Psoas muscle (tissue), 8 donors: ENCODE results near the gene TPST1. TPM values are rescaled to one million over a fixed set of nuclear protein-coding genes. Genes with fewer than 3 reads are reported as not detected.
"Not testable (repeated sequence)": the region's sequence is repeated elsewhere in the genome, so short reads cannot be mapped to it uniquely, and the experiment has no call there.

ENCODE experiments used
- ATAC-seq, 4 donors: fragments of 200-7000 bp; cut with Tn5 transposase; one replicate each; pipeline ENCODE4 v1.9.1; 2020; ENCODE audit warnings: moderate library complexity in 3 of 4, mild to moderate bottlenecking in 2 of 4
- DNase-seq, 2 donors: peaks; one replicate each; pipeline ENCODE4 v3.0.0-alpha.2; 2020
- H3K27ac ChIP-seq: fragments of 200-600 bp; one replicate; pipeline ENCODE4 v1.8.0; 2022
- H3K27me3 ChIP-seq, 3 donors: fragments of 200-600 bp in 1 of 3; one replicate each; pipeline versions ENCODE4 v1.6.1 to v1.8.0; 2013 to 2022; ENCODE audit warnings: low read length in 2 of 3, mild to moderate bottlenecking in 2 of 3, moderate library complexity in 1 of 3; ENCODE audit not compliant: insufficient read depth in 3 of 3
- H3K36me3 ChIP-seq, 2 donors: fragments of 200-600 bp in 1 of 2; one replicate each; pipeline versions ENCODE4 v1.6.1 to v1.8.0; 2013 to 2022; ENCODE audit warnings: low read depth in 1 of 2, mild to moderate bottlenecking in 1 of 2, moderate library complexity in 1 of 2; ENCODE audit not compliant: insufficient read depth in 1 of 2
- H3K4me1 ChIP-seq: fragments of 200-600 bp; one replicate; pipeline ENCODE4 v1.8.0; 2022
- H3K4me3 ChIP-seq: fragments of 200-600 bp; one replicate; pipeline ENCODE4 v1.8.0; 2022; ENCODE audit warnings: mild to moderate bottlenecking
- H3K9me3 ChIP-seq: fragments of 200-600 bp; one replicate; pipeline ENCODE4 v1.8.0; 2022
- CTCF ChIP-seq: fragments of 200-600 bp; IDR thresholded peaks from one replicate; pipeline ENCODE4 v1.8.0; 2022; ENCODE audit warnings: antibody characterized with exemption
- WGBS, 3 donors: extraction: QIAGEN DNeasy Blood & Tissue Kit; methylation state at CpG; one replicate each; pipeline versions ENCODE4 v1.1.6 to v1.1.7; 2013; 5-methylcytosine and 5-hydroxymethylcytosine counted together
- intact Hi-C, 2 donors: fragments of 100-400 bp; cut with DNase I; formaldehyde crosslinking; loops; one replicate each; pipeline versions ENCODE4 v1.11.0 to v1.14.2; 2022
- long read RNA-seq, 2 donors: library from polyadenylated mRNA; unstranded; transcript quantifications; one replicate each; pipeline ENCODE4 v2.0.0, GENCODE V29; 2021
- polyA plus RNA-seq, 3 donors: library from polyadenylated mRNA; stranded (reverse); fragments of 200-250 nt; gene quantifications; one replicate each; pipeline ENCODE4 v1.2.3, GENCODE V29; 2013
- total RNA-seq, 4 donors: library from RNA; stranded (reverse); fragmentation: NEBNext Ultra II Directional in 2 of 4; extraction: Animal tissue kit (Norgen Biotek cat#: 25700) in 2 of 4; gene quantifications; one replicate each; pipeline versions ENCODE4 v1.2.1 to v1.2.4, GENCODE V29; 2021 to 2023
- donor health status: healthy with polysubstance abuse.
- donor health status: DM: no; HTN: no; CAD: no; lungs with moderate emphysema.
- donor health status: Bipolar disorder and iron deficiency.
- donor health status: healthy.
- donor health status: DM: yes; HTN: yes; CAD: no.
- donor health status: DM: no; HTN: no; CAD: no.
- donor health status: DM: no; HTN: no; CAD: no.
- donor health status: DM: yes; HTN: yes; CAD: no.

TPST1 gene
- total RNA-seq (1 to 10 TPM; 2.5 to 4.5 (median 2.9) TPM), polyA plus RNA-seq (1 to 10 TPM; 1.8 to 3.1 (median 2.8) TPM)
- long read RNA-seq, donor 1, partial matches to known transcripts, result 0 of 1 reads
- long read RNA-seq, donor 1, other reads (novel, unspliced or antisense), result 0 of 1 reads
- long read RNA-seq, donor 2, partial matches to known transcripts, result 0 of 6 reads
- long read RNA-seq, donor 2, other reads (novel, unspliced or antisense), result 2 of 6 reads

- intact Hi-C loops, result no loop called here
- WGBS, 3 donors, result 0% methylated on average over 58 to 90 of the region's 90 CpGs
- peak; percentile 31 for TF ChIP-seq CTCF
- H3K27ac ChIP-seq, result peak within 1 kb of the TSS; percentile 36
- peaks cover under 1 to 37% (median 5%) of the 10 kb centered on the region in 3 donors for H3K27me3 ChIP-seq
- H3K36me3 ChIP-seq, result no peaks in the 10 kb centered on the region
- no peaks in the 10 kb centered on the region for H3K9me3 ChIP-seq
- peak within 1 kb of the TSS; percentile 83 for H3K4me3 ChIP-seq
- H3K4me1 ChIP-seq, result peaks cover 3% of the 10 kb centered on the region
- DNase-seq (peak; percentile 83 to 87), ATAC-seq (peak; percentile 80 to 90 (median 85))
These were observed at the start of gene TPST1 for GRCh38 chr7:66204822-66205740. Gene TPST1 (plus strand): TSS chr7:66205334. CDS start chr7:66240426, 35,092 bp downstream.

- intact Hi-C loops, DNase-seq, H3K27me3 ChIP-seq, H3K4me1 ChIP-seq, H3K4me3 ChIP-seq, H3K9me3 ChIP-seq, H3K27ac ChIP-seq, ATAC-seq: not testable (repeated sequence)
- peaks cover 5 to 74% of the 10 kb centered on the region in 2 donors for H3K36me3 ChIP-seq
- WGBS, 3 donors, result 98 to 100% (median 99%) methylated on average over 7 of the region's 7 CpGs
These were observed 49.1 kb upstream of the TPST1 start for GRCh38 chr7:66156035-66156434.

GRCh38 chr7:66157060-66157459, 48.1 kb upstream of the TPST1 start:
- 55 to 77% (median 58%) methylated on average over 3 of the region's 3 CpGs for WGBS, 3 donors
- ATAC-seq, result peak in 1 of 4 donors; percentile 34
- no peak for DNase-seq
- Histone ChIP-seq H3K36me3 (peaks cover 5 to 68% of the 10 kb centered on the region in 2 donors), H3K27me3 (no peaks in the 10 kb centered on the region), H3K4me3 (no peak overlapping the region), H3K4me1 (no peaks in the 10 kb centered on the region), H3K27ac (no peak overlapping the region), H3K9me3 (no peaks in the 10 kb centered on the region)
- intact Hi-C loops, result no loop called here
- TF ChIP-seq CTCF, result no peak

- Histone ChIP-seq H3K27me3 (no peaks in the 10 kb centered on the region), H3K4me1 (no peaks in the 10 kb centered on the region), H3K4me3 (no peak overlapping the region), H3K9me3 (no peaks in the 10 kb centered on the region), H3K36me3 (peaks cover 0 to 15% of the 10 kb centered on the region in 2 donors), H3K27ac (no peak overlapping the region)
- DNase-seq (no peak), ATAC-seq (peak in 1 of 4 donors; percentile 40)
- WGBS, 3 donors, result 70 to 78% (median 75%) methylated on average over 4 of the region's 4 CpGs
- intact Hi-C loops, result no loop called here
- TF ChIP-seq CTCF, result no peak
These were observed 42.5 kb upstream of the TPST1 start for GRCh38 chr7:66162622-66163021.

GRCh38 chr7:66163186-66163610, 41.9 kb upstream of the TPST1 start:
- Histone ChIP-seq H3K9me3 (no peaks in the 10 kb centered on the region), H3K27me3 (no peaks in the 10 kb centered on the region), H3K27ac (no peak overlapping the region), H3K36me3 (peaks cover 0 to 11% of the 10 kb centered on the region in 2 donors), H3K4me1 (no peaks in the 10 kb centered on the region), H3K4me3 (no peak overlapping the region)
- TF ChIP-seq CTCF, result no peak
- intact Hi-C loops, result no loop called here
- WGBS, 3 donors, result 67 to 89% (median 83%) methylated on average over 1 of the region's 1 CpG
- peak; percentile 26 to 67 for DNase-seq
- peak in 2 of 4 donors; percentile 40 to 69 for ATAC-seq
